SK-N-MC (cell line): Measurements from ENCODE around the gene THRSP.

Source experiments
- EZH2 ChIP-seq: fragments of 200-600 bp; sonication (generic); IDR thresholded peaks from one replicate; pipeline ENCODE4 v1.6.1; 2017; ENCODE audit warnings: antibody characterized with exemption
- FOXP2 ChIP-seq: optimal IDR thresholded peaks from 2 replicates; pipeline ENCODE3; 2011; ENCODE audit warnings: mild to moderate bottlenecking, moderate library complexity; ENCODE audit not compliant: insufficient read depth; ENCODE audit errors: extremely low read length, control extremely low read depth
- POLR2AphosphoS5 ChIP-seq: IDR thresholded peaks from 2 replicates; pipeline ENCODE4 v1.6.1; 2012; ENCODE audit warnings: mild to moderate bottlenecking, low read depth, low read length, borderline replicate concordance

DNA sequence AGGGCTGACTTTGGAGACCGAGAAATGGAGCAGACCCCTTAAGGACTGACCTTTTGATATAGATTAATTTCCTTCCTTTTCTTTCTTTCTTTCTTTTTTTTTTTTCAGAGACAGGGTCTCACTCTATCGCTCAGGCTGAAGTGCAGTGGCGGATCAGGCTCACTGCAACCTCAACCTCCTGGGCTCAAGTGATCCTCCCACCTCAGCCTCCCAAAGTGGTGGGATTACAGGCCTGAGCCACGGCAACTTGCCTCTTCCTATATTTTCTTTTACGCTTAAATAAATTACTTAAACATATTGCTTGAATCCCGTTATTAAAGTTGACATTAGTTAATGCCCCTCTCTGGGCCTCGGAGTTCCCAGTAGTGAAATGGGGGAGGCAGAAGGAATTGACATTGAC, 40.2 kb upstream of the THRSP start:
- no peak for TF ChIP-seq POLR2AphosphoS5
- no peak for TF ChIP-seq EZH2
- TF ChIP-seq FOXP2 = no peak
